ENCODE measurements around the gene BEX1. TPM values are rescaled to one million over a fixed set of nuclear protein-coding genes. Genes with fewer than 3 reads are reported as not detected.
"Not testable (repeated sequence)": the region's sequence is repeated elsewhere in the genome, so short reads cannot be mapped to it uniquely, and the experiment has no call there.

BEX1 gene
- total RNA-seq (2021), result not detected in 2 replicates
- not detected for Bru-seq, nascent RNA
- BruChase-seq, experiment 1, labeled RNA remaining after a 2-hour chase, result not detected
- BruChase-seq, experiment 2, labeled RNA remaining after a 6-hour chase, result not detected
- long read RNA-seq, result 0 reads

DNA sequence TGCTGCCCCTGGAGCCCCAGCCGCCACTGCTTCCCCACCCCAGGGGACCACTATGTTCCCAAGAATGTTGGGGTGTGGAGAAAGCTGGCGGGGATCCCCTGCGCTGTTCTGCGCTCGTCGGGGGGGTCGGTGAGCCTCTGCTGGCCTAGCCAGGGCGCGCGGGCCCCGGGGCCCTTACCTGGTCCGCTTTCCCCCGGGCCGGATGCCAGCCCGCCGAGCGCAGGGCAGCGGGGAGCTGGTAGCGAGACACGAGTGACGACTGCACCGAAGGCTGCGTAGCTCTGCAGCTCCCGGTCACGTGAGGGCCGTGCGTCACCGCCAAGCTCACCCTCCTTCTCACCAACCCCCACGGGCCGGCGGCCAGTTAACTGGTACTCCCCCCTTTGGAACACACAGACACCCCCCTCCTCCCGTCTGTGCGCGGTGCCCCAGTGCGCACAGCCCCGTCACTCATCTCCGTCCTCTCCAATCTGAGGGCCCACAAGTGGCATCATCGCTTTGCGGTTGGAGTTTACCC lies at the start of gene BEX1:
TSS of gene BEX1 (minus strand) at position 254 of the 517 bp plus-strand sequence. CDS start 897 bp downstream, outside the sequence.
- Histone ChIP-seq H3K4me3 (no peak within 1 kb of the TSS), H3K4me2 (no peak within 1 kb of the TSS), H3K79me2 (ENCODE audit: low read depth) (no peaks in the 10 kb centered on the region), H3K9me2 (ENCODE audit: insufficient read depth) (no peaks in the 10 kb centered on the region), H3K4me1 (replicated peaks; ENCODE audit: insufficient read depth) (no peaks in the 10 kb centered on the region), H4K20me1 (ENCODE audit: insufficient read depth) (no peaks in the 10 kb centered on the region), H2AFZ (no peak within 1 kb of the TSS), H3K27ac (no peak within 1 kb of the TSS), H3K36me3 (ENCODE audit: low read depth) (no peaks in the 10 kb centered on the region), H3F3A (ENCODE audit: insufficient read depth, low read depth) (no peaks in the 10 kb centered on the region), H3K27me3 (ENCODE audit: insufficient read depth, low read depth) (peaks cover 12% of the 10 kb centered on the region; the same call in 1 of the 2 replicates), H3K9me3 (ENCODE audit: insufficient read depth, low read depth) (no peaks in the 10 kb centered on the region)
- intact Hi-C loops (cut with micrococcal nuclease; ENCODE audit: unreplicated experiment), result no loop called here
- CTCF ChIA-PET, result no interaction called here
- no peak for DNase-seq
- POLR2A ChIA-PET (ENCODE audit: unreplicated experiment), result no interaction called here
- TF ChIP-seq, protein P1, sequence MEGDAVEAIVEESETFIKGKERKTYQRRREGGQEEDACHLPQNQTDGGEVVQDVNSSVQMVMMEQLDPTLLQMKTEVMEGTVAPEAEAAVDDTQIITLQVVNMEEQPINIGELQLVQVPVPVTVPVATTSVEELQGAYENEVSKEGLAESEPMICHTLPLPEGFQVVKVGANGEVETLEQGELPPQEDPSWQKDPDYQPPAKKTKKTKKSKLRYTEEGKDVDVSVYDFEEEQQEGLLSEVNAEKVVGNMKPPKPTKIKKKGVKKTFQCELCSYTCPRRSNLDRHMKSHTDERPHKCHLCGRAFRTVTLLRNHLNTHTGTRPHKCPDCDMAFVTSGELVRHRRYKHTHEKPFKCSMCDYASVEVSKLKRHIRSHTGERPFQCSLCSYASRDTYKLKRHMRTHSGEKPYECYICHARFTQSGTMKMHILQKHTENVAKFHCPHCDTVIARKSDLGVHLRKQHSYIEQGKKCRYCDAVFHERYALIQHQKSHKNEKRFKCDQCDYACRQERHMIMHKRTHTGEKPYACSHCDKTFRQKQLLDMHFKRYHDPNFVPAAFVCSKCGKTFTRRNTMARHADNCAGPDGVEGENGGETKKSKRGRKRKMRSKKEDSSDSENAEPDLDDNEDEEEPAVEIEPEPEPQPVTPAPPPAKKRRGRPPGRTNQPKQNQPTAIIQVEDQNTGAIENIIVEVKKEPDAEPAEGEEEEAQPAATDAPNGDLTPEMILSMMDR (conservative IDR thresholded peaks at IDR 0.05), result no peak
- TF ChIP-seq EZH2 (IDR thresholded peaks at IDR 0.05; ENCODE audit: low read depth), result no peak
- BruUV-seq (replicated peaks), result no TSS peak

DNA sequence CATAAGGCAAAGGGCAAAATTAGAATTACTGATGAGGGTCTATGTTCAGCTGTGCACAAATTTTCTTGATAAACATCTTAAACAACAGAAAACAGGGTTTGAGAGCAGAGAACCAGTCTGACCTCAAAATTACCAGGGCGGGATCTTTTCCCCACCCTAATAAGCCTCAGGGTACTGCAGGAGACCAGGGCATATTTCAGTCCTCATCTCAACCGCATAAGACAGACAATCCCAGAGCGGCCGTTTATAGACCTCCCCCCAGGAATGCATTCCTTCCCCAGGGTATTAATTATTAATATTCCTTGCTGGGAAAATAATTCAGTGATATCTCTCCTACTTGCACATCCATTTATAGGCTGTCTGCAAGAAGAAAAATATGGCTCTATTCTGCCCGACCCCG lies 45.5 kb upstream of the BEX1 start:
- H4K20me1 ChIP-seq (ENCODE audit: insufficient read depth); H3K79me2 ChIP-seq (ENCODE audit: low read depth); H3K27me3 ChIP-seq (ENCODE audit: insufficient read depth, low read depth); DNase-seq; H3K4me1 ChIP-seq (replicated peaks; ENCODE audit: insufficient read depth); H3F3A ChIP-seq (ENCODE audit: insufficient read depth, low read depth); H3K36me3 ChIP-seq (ENCODE audit: low read depth); H3K4me2 ChIP-seq; intact Hi-C loops (cut with micrococcal nuclease; ENCODE audit: unreplicated experiment); H3K27ac ChIP-seq; H2AFZ ChIP-seq; POLR2A ChIA-PET (ENCODE audit: unreplicated experiment); BruUV-seq (replicated peaks); H3K4me3 ChIP-seq; H3K9me3 ChIP-seq (ENCODE audit: insufficient read depth, low read depth); H3K9me2 ChIP-seq (ENCODE audit: insufficient read depth); CTCF ChIA-PET: not testable (repeated sequence)

DNA sequence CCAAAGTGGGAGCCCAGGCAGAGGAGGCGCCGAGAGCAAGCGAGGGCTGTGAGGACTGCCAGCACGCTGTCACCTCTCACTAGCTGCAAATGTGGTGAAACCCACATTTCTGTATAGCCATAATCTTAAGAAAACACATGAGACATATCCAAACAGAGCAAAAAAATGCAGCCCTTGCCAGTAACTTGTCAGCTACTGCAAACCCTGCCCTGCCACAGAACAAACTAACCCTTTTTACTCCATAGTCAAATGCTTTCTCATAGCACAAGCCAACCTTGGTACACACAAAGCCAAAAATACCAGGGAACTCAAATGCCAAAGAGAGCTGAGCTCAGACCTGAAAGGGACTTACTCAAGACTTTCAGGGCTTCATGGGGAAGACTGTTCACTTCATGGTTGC lies 43.9 kb upstream of the BEX1 start:
- POLR2A ChIA-PET (ENCODE audit: unreplicated experiment), result no interaction called here
- TF ChIP-seq, protein P1 (conservative IDR thresholded peaks at IDR 0.05), result no peak
- TF ChIP-seq EZH2 (IDR thresholded peaks at IDR 0.05; ENCODE audit: low read depth), result no peak
- H3K9me2 ChIP-seq (ENCODE audit: insufficient read depth), result no peaks in the 10 kb centered on the region
- H3K27ac ChIP-seq, result no peak overlapping the region
- H3K4me2 ChIP-seq, result no peak overlapping the region
- no peaks in the 10 kb centered on the region for H3F3A ChIP-seq (ENCODE audit: insufficient read depth, low read depth)
- no TSS peak for BruUV-seq (replicated peaks)
- intact Hi-C loops (cut with micrococcal nuclease; ENCODE audit: unreplicated experiment), result no loop called here
- H3K4me1 ChIP-seq (replicated peaks; ENCODE audit: insufficient read depth), result no peaks in the 10 kb centered on the region
- no peak for DNase-seq
- CTCF ChIA-PET, result no interaction called here
- H3K4me3 ChIP-seq, result no peak overlapping the region
- H3K9me3 ChIP-seq (ENCODE audit: insufficient read depth, low read depth), result no peaks in the 10 kb centered on the region
- no peaks in the 10 kb centered on the region for H3K36me3 ChIP-seq (ENCODE audit: low read depth)
- peaks cover 8% of the 10 kb centered on the region; the same call in 1 of the 2 replicates for H3K27me3 ChIP-seq (ENCODE audit: insufficient read depth, low read depth)
- no peaks in the 10 kb centered on the region for H4K20me1 ChIP-seq (ENCODE audit: insufficient read depth)
- H2AFZ ChIP-seq, result no peak overlapping the region
- no peaks in the 10 kb centered on the region for H3K79me2 ChIP-seq (ENCODE audit: low read depth)

DNA sequence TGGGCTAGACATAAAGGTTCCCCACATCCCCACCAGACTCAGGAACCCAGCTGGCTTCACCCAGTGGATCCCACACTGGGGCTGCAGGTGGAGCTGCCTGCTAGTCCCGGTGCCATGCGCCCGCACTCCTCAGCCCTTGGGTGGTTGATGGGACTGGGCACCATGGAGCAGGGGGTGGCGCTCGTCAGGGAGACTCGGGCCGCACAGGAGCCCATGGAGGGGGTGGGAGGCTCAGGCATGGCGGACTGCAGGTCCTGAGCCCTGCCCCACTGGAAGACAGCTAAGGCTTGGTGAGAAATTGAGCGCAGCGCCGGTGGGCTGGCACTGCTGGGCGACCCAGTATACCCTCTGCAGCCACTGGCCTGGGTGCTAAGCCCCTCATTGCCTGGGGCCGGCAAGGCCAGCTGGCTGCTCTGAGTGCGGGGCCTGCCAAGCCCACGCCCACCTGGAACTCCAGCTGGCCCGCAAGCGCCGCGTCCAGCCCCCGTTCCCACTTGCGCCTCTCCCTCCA lies 43.3 kb upstream of the BEX1 start:
- CTCF ChIA-PET; H3K9me3 ChIP-seq (ENCODE audit: insufficient read depth, low read depth): not testable (repeated sequence)

DNA sequence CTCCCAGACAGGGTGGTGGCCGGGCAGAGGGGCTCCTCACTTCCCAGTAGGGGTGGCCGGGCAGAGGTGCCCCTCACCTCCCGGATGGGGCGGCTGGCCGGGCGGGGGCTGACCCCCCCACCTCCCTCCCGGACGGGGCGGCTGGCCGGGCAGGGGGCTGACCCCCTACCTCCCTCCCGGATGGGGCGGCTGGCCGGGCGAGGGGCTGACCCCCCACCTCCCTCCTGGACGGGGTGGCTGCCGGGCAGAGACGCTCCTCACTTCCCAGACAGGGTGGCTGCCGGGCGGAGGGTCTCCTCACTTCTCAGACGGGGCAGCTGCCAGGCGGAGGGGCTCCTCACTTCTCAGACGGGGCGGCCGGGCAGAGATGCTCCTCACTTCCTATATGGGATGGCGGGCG lies 40.4 kb upstream of the BEX1 start:
- DNase-seq; CTCF ChIA-PET; H3K9me2 ChIP-seq (ENCODE audit: insufficient read depth); intact Hi-C loops (cut with micrococcal nuclease; ENCODE audit: unreplicated experiment); H3K4me1 ChIP-seq (replicated peaks; ENCODE audit: insufficient read depth); H2AFZ ChIP-seq; H3K4me3 ChIP-seq; H3K4me2 ChIP-seq; H3K79me2 ChIP-seq (ENCODE audit: low read depth); H3K27ac ChIP-seq; H3K9me3 ChIP-seq (ENCODE audit: insufficient read depth, low read depth); H3F3A ChIP-seq (ENCODE audit: insufficient read depth, low read depth); H3K27me3 ChIP-seq (ENCODE audit: insufficient read depth, low read depth); H3K36me3 ChIP-seq (ENCODE audit: low read depth); H4K20me1 ChIP-seq (ENCODE audit: insufficient read depth); POLR2A ChIA-PET (ENCODE audit: unreplicated experiment); BruUV-seq (replicated peaks): not testable (repeated sequence)

More for the DNA sequence above, 43.3 kb upstream of the BEX1 start:
- H3K36me3 ChIP-seq (ENCODE audit: low read depth); intact Hi-C loops (cut with micrococcal nuclease; ENCODE audit: unreplicated experiment); BruUV-seq (replicated peaks); H3K27me3 ChIP-seq (ENCODE audit: insufficient read depth, low read depth); H4K20me1 ChIP-seq (ENCODE audit: insufficient read depth); H3K27ac ChIP-seq; DNase-seq; H3F3A ChIP-seq (ENCODE audit: insufficient read depth, low read depth); H3K4me3 ChIP-seq; H3K4me2 ChIP-seq; H3K79me2 ChIP-seq (ENCODE audit: low read depth); H3K4me1 ChIP-seq (replicated peaks; ENCODE audit: insufficient read depth); H2AFZ ChIP-seq; POLR2A ChIA-PET (ENCODE audit: unreplicated experiment); H3K9me2 ChIP-seq (ENCODE audit: insufficient read depth): not testable (repeated sequence)

DNA sequence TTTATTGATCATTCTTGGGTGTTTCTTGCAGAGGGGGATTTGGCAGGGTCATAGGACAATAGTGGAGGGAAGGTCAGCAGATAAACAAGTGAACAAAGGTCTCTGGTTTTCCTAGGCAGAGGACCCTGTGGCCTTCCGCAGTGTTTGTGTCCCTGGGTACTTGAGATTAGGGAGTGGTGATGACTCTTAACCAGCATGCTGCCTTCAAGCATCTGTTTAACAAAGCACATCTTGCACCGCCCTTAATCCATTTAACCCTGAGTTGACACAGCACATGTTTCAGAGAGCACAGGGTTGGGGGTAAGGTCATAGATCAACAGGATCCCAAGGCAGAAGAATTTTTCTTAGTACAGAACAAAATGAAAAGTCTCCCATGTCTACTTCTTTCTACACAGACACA lies 39.9 kb upstream of the BEX1 start:
- intact Hi-C loops (cut with micrococcal nuclease; ENCODE audit: unreplicated experiment); H3K4me2 ChIP-seq; H3K9me3 ChIP-seq (ENCODE audit: insufficient read depth, low read depth); H3F3A ChIP-seq (ENCODE audit: insufficient read depth, low read depth); H3K27ac ChIP-seq; CTCF ChIA-PET; H4K20me1 ChIP-seq (ENCODE audit: insufficient read depth); H2AFZ ChIP-seq; H3K4me1 ChIP-seq (replicated peaks; ENCODE audit: insufficient read depth); H3K79me2 ChIP-seq (ENCODE audit: low read depth); BruUV-seq (replicated peaks); H3K27me3 ChIP-seq (ENCODE audit: insufficient read depth, low read depth); H3K36me3 ChIP-seq (ENCODE audit: low read depth); POLR2A ChIA-PET (ENCODE audit: unreplicated experiment); H3K9me2 ChIP-seq (ENCODE audit: insufficient read depth); DNase-seq; H3K4me3 ChIP-seq: not testable (repeated sequence)

Data from PC-9 (cell line).